PC-3 (cell line): ENCODE results near the gene CPSF4L.

Experiments used
- EZH2 ChIP-seq: fragments of 300-600 bp; sonication (generic); IDR thresholded peaks from one replicate; pipeline ENCODE4 v1.6.1; 2017; ENCODE audit warnings: antibody characterized with exemption, mild to moderate bottlenecking, low read length; ENCODE audit not compliant: unreplicated experiment
- EZH2phosphoT487 ChIP-seq: fragments of 300-600 bp; sonication (generic); IDR thresholded peaks from 2 replicates; pipeline ENCODE4 v1.6.1; 2018; ENCODE audit warnings: mild to moderate bottlenecking, antibody characterized with exemption, low read length, borderline replicate concordance
- TF ChIP-seq, protein P1 (sequence below): fragments of 300-600 bp; sonication (generic); conservative IDR thresholded peaks from 2 replicates; pipeline ENCODE4 v1.5.1; 2017; ENCODE audit warnings: antibody characterized with exemption, low read depth, mild to moderate bottlenecking, low read length

DNA sequence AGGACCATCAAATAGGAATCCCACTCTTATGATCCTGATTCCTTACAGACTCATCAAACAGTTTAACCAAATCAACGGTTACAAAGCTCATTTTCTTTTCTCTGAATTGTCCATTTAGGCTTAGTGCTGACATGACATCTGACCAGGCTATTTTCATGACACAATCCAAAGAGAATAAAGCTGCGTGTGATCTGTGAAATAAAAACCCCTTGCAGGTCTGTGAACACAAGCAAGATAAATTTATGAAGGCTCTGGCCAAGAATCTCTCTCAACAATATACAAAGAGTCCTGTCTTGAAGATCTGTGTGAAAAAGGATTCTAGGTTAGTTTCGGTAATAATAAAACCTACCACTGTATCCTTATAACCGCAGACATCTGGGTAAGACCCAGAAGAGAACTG, 46.8 kb downstream of the CPSF4L start:
- TF ChIP-seq, protein P1, sequence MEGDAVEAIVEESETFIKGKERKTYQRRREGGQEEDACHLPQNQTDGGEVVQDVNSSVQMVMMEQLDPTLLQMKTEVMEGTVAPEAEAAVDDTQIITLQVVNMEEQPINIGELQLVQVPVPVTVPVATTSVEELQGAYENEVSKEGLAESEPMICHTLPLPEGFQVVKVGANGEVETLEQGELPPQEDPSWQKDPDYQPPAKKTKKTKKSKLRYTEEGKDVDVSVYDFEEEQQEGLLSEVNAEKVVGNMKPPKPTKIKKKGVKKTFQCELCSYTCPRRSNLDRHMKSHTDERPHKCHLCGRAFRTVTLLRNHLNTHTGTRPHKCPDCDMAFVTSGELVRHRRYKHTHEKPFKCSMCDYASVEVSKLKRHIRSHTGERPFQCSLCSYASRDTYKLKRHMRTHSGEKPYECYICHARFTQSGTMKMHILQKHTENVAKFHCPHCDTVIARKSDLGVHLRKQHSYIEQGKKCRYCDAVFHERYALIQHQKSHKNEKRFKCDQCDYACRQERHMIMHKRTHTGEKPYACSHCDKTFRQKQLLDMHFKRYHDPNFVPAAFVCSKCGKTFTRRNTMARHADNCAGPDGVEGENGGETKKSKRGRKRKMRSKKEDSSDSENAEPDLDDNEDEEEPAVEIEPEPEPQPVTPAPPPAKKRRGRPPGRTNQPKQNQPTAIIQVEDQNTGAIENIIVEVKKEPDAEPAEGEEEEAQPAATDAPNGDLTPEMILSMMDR = no peak
- no peak for TF ChIP-seq EZH2phosphoT487
- no peak for TF ChIP-seq EZH2
